Measurements from ENCODE around the gene MLXIPL.
A peak's percentile ranks its signal among the peaks of the same experiment; 100 is the strongest.
"Not testable (repeated sequence)": the region's sequence is repeated elsewhere in the genome, so short reads cannot be mapped to it uniquely, and the experiment has no call there.

Gene MLXIPL

GRCh38 chr7:73613954-73614735 is 10.2 kb downstream of the MLXIPL start:
- no peak for DNase-seq (ENCODE audit: low read depth)

- DNase-seq (ENCODE audit: low read depth): no peak
These were observed 11.6 kb downstream of the MLXIPL start for GRCh38 chr7:73612598-73613269.

- DNase-seq (ENCODE audit: low read depth): no peak
These were observed 13.2 kb downstream of the MLXIPL start for GRCh38 chr7:73611017-73611555.

- DNase-seq (ENCODE audit: low read depth): no peak
These were observed 14.2 kb downstream of the MLXIPL start for GRCh38 chr7:73610105-73610504.

- not testable (repeated sequence) for DNase-seq (ENCODE audit: low read depth)
These were observed 16.7 kb downstream of the MLXIPL start for GRCh38 chr7:73607692-73607983.

- peak; percentile 48 for DNase-seq (ENCODE audit: low read depth)
These were observed 17.3 kb downstream of the MLXIPL start for GRCh38 chr7:73606801-73607691.

- DNase-seq (ENCODE audit: low read depth): no peak
These were observed 18.6 kb downstream of the MLXIPL start for GRCh38 chr7:73605601-73606220.

GRCh38 chr7:73602721-73603651 is 21.3 kb downstream of the MLXIPL start:
- no peak for DNase-seq (ENCODE audit: low read depth)

- DNase-seq (ENCODE audit: low read depth): no peak
These were observed 24.4 kb downstream of the MLXIPL start for GRCh38 chr7:73599916-73600315.

GRCh38 chr7:73599151-73599882 is 25.0 kb downstream of the MLXIPL start:
- DNase-seq (ENCODE audit: low read depth): no peak

- DNase-seq (ENCODE audit: low read depth): no peak
These were observed 26.1 kb downstream of the MLXIPL start for GRCh38 chr7:73597978-73598782.

GRCh38 chr7:73596191-73597065 is 27.9 kb downstream of the MLXIPL start:
- no peak for DNase-seq (ENCODE audit: low read depth)

- no peak for DNase-seq (ENCODE audit: low read depth)
These were observed 29.0 kb downstream of the MLXIPL start for GRCh38 chr7:73595358-73595757.

GRCh38 chr7:73593207-73594045 is 30.9 kb downstream of the MLXIPL start:
- no peak for DNase-seq (ENCODE audit: low read depth)

GRCh38 chr7:73586911-73587310 is 37.4 kb downstream of the MLXIPL start:
- DNase-seq (ENCODE audit: low read depth): no peak

- no peak for DNase-seq (ENCODE audit: low read depth)
These were observed 39.1 kb downstream of the MLXIPL start for GRCh38 chr7:73585196-73585595.

GRCh38 chr7:73582664-73583202 is 41.6 kb downstream of the MLXIPL start:
- DNase-seq (ENCODE audit: low read depth): no peak

Data from stimulated activated CD8-positive, alpha-beta memory T cell treated with anti-CD3 and anti-CD28 coated beads, Interleukin-12 subunit alpha, Interleukin-12 subunit beta, amount 100 ng/mL, for 1 hour (primary cell).